Endothelial cell of umbilical vein (primary cell): ENCODE data around the gene CTSK. TPM values are rescaled to one million over a fixed set of nuclear protein-coding genes. Genes with fewer than 3 reads are reported as not detected.

Experiments
- BruUV-seq: library from RNA; stranded (reverse); fragments of 400-500 nt; replicated peaks from 2 replicates; lab custom pipeline; 2021; lab: Mats Ljungman, UMichigan
- CTCF ChIA-PET: fragments of 300-600, 350-600 bp; sonication (Branson Sonifier 250); formaldehyde crosslinking; loops from one replicate; lab custom pipeline; 2021; ENCODE audit warnings: antibody characterized with exemption, inconsistent platforms; lab: Charles Lee
- POLR2A ChIA-PET: fragments of 300-600, 350-600 bp; sonication (Branson Sonifier 250); formaldehyde crosslinking; loops from one replicate; lab custom pipeline; 2021; ENCODE audit warnings: antibody characterized with exemption, inconsistent platforms; lab: Charles Lee
- DNase-seq: peaks from one replicate; pipeline ENCODE4 v3.0.0-alpha.2; 2011; ENCODE audit warnings: low read depth, low spot score
- FAIRE-seq: peaks from 2 replicates; lab custom pipeline; 2011; peaks lifted over from hg19 to GRCh38; lab: Jason Lieb, UNC
- H2AFZ ChIP-seq: 2 replicates; pipeline ENCODE4 v1.6.0; 2012; ENCODE audit warnings: low read depth, low read length, control low read depth, inconsistent platforms
- H3K27ac ChIP-seq: 2 replicates; pipeline ENCODE4 v1.5.1; 2011; ENCODE audit warnings: low read depth, mild to moderate bottlenecking, control low read depth, low read length, moderate library complexity; ENCODE audit not compliant: insufficient read depth
- H3K27me3 ChIP-seq, 2 experiments: 2 replicates each; pipeline versions ENCODE4 v1.6.0 to v1.6.1; 2011; ENCODE audit warnings: low read length in 2 of 2, mixed read lengths in 1 of 2; ENCODE audit not compliant: control insufficient read depth in 2 of 2, insufficient read depth in 2 of 2
- H3K36me3 ChIP-seq, 2 experiments: 2 replicates in 1 of 2; 3 replicates in 1 of 2; pipeline ENCODE4 v1.5.1; 2011; ENCODE audit warnings: low read length in 2 of 2, mild to moderate bottlenecking in 1 of 2, moderate library complexity in 1 of 2; ENCODE audit not compliant: control insufficient read depth in 2 of 2, insufficient read depth in 2 of 2; ENCODE audit errors: extremely low read depth in 1 of 2
- H3K4me1 ChIP-seq: 3 replicates; pipeline ENCODE4 v1.5.1; 2011; ENCODE audit warnings: mild to moderate bottlenecking, low read length; ENCODE audit not compliant: control insufficient read depth, insufficient read depth; ENCODE audit errors: extremely low read depth
- H3K4me2 ChIP-seq: 2 replicates; pipeline ENCODE4 v1.6.1; 2011; ENCODE audit warnings: low read length, control low read depth, mixed read lengths; ENCODE audit not compliant: insufficient read depth
- H3K4me3 ChIP-seq, 3 experiments: fragments of 200-600 bp in 1 of 3; sonication (generic), shearing (Covaris generic) in 1 of 3; replicated peaks in 1 of 3; 2 replicates each; pipeline ENCODE4 v1.5.1; 2011 to 2016; ENCODE audit warnings: control low read depth in 3 of 3, low read length in 3 of 3, mild to moderate bottlenecking in 2 of 3, inconsistent platforms in 1 of 3, low read depth in 1 of 3, moderate library complexity in 1 of 3; ENCODE audit not compliant: insufficient read depth in 1 of 3
- H3K79me2 ChIP-seq: 2 replicates; pipeline ENCODE4 v1.6.0; 2012; ENCODE audit warnings: low read length, inconsistent platforms; ENCODE audit not compliant: control insufficient read depth, insufficient read depth
- H3K9ac ChIP-seq: replicated peaks from 2 replicates; pipeline ENCODE3; 2011; ENCODE audit warnings: low read length, control low read depth; ENCODE audit not compliant: insufficient read depth; ENCODE audit errors: extremely low read depth
- H3K9me1 ChIP-seq: replicated peaks from 3 replicates; pipeline ENCODE4 v1.6.0; 2011; ENCODE audit warnings: mild to moderate bottlenecking, low read length; ENCODE audit not compliant: control insufficient read depth, insufficient read depth; ENCODE audit errors: extremely low read depth
- H3K9me3 ChIP-seq: replicated peaks from 2 replicates; pipeline ENCODE4 v1.5.1; 2012; ENCODE audit warnings: low read length, inconsistent platforms; ENCODE audit not compliant: control insufficient read depth, insufficient read depth
- H4K20me1 ChIP-seq: replicated peaks from 2 replicates; pipeline ENCODE3; 2011; ENCODE audit warnings: mild to moderate bottlenecking, low read length; ENCODE audit not compliant: control insufficient read depth, insufficient read depth; ENCODE audit errors: extremely low read depth
- EZH2 ChIP-seq: IDR thresholded peaks from 2 replicates; pipeline ENCODE4 v1.6.1; 2012; ENCODE audit warnings: borderline replicate concordance, low read depth, mild to moderate bottlenecking, moderate library complexity, low read length, inconsistent platforms; ENCODE audit not compliant: severe bottlenecking
- FOS ChIP-seq: IDR thresholded peaks from 2 replicates; pipeline ENCODE4 v1.6.1; 2011; ENCODE audit warnings: mild to moderate bottlenecking, low read length, moderate library complexity, borderline replicate concordance; ENCODE audit not compliant: insufficient read depth
- GATA2 ChIP-seq: IDR thresholded peaks from 2 replicates; pipeline ENCODE4 v1.7.0; 2011; ENCODE audit warnings: low read depth, mild to moderate bottlenecking, moderate library complexity, mixed read lengths, low read length; ENCODE audit not compliant: insufficient read length, insufficient read depth
- JUN ChIP-seq: IDR thresholded peaks from 2 replicates; pipeline ENCODE4 v1.6.1; 2011; ENCODE audit warnings: borderline replicate concordance, low read depth; ENCODE audit not compliant: insufficient read length, insufficient read depth
- MAX ChIP-seq: IDR thresholded peaks from 2 replicates; pipeline ENCODE4 v1.6.1; 2011; ENCODE audit not compliant: insufficient read depth, insufficient read length
- POLR2A ChIP-seq: IDR thresholded peaks from 2 replicates; pipeline ENCODE4 v1.6.1; 2012; ENCODE audit warnings: low read depth, mild to moderate bottlenecking, control low read depth, low read length
- POLR2AphosphoS5 ChIP-seq: IDR thresholded peaks from 2 replicates; pipeline ENCODE4 v1.6.1; 2012; ENCODE audit warnings: low read depth, mild to moderate bottlenecking, control low read depth, low read length, moderate library complexity; ENCODE audit not compliant: insufficient read depth
- dilution Hi-C: fragments of 300-500 bp; cut with MboI; formaldehyde crosslinking; loops from one replicate; pipeline ENCODE4 v1.15.0; 2019; ENCODE audit warnings: low sequenced_read_pairs; ENCODE audit not compliant: extremely low pct_ligation_motif_present
- intact Hi-C: fragments of 100-400 bp; cut with micrococcal nuclease; formaldehyde crosslinking; loops from one replicate; pipeline ENCODE4 v1.10.0; 2022
- polyA plus RNA-seq, 4 experiments: library from polyadenylated mRNA; depleted of rRNA in 3 of 4; stranded (reverse) in 3 of 4; unstranded in 1 of 4; fragments of >200 nt; gene quantifications; 2 replicates each; pipeline versions ENCODE4 v1.2.1 to v1.2.3, GENCODE V29; 2011 to 2012; ENCODE audit warnings: missing spikeins in 1 of 4
- total RNA-seq: library from RNA; stranded (reverse); gene quantifications from 2 replicates; pipeline ENCODE4 v1.2.3, GENCODE V29; 2021
- TF ChIP-seq, protein P1 (sequence below), 2 donors: IDR thresholded peaks; 1 replicate in 1 of 2; 2 replicates in 1 of 2; pipeline ENCODE4 v1.5.1; 2011; ENCODE audit warnings: low read length in 2 of 2, mild to moderate bottlenecking in 2 of 2, moderate library complexity in 2 of 2, control low read depth in 1 of 2, inconsistent platforms in 1 of 2, low read depth in 1 of 2; ENCODE audit not compliant: insufficient read depth in 1 of 2; ENCODE audit errors: extremely low read depth in 1 of 2

Gene CTSK
- total and polyA plus RNA-seq, 2 donors (not counting 3 experiments of a cell fraction or from before 2014, with no cell fraction given) = 18.5 to 45.6 TPM

GRCh38 chr1:150799089-150799488 lies 9.0 kb downstream of the CTSK start:
- Histone ChIP-seq H3K9me1 (no peaks in the 10 kb centered on the region), H2AFZ (no peak overlapping the region), H3K9ac (no peak overlapping the region), H4K20me1 (no peaks in the 10 kb centered on the region), H3K9me3 (no peaks in the 10 kb centered on the region), H3K27ac (no peak overlapping the region), H3K4me3 (no peak overlapping the region), H3K4me1 (peaks cover 9% of the 10 kb centered on the region), H3K4me2 (no peak overlapping the region), H3K27me3 (no peaks in the 10 kb centered on the region), H3K79me2 (no peaks in the 10 kb centered on the region), H3K36me3 (peaks cover 0 to 2% of the 10 kb centered on the region in 2 experiments)
- no TSS peak for BruUV-seq
- dilution Hi-C loops = no loop called here
- DNase-seq (no peak), FAIRE-seq (no peak)
- intact Hi-C loops = no loop called here
- TF ChIP-seq POLR2A (no peak), MAX (no peak), EZH2 (no peak), GATA2 (no peak), FOS (no peak), POLR2AphosphoS5 (no peak), JUN (no peak)
- TF ChIP-seq, protein P1, sequence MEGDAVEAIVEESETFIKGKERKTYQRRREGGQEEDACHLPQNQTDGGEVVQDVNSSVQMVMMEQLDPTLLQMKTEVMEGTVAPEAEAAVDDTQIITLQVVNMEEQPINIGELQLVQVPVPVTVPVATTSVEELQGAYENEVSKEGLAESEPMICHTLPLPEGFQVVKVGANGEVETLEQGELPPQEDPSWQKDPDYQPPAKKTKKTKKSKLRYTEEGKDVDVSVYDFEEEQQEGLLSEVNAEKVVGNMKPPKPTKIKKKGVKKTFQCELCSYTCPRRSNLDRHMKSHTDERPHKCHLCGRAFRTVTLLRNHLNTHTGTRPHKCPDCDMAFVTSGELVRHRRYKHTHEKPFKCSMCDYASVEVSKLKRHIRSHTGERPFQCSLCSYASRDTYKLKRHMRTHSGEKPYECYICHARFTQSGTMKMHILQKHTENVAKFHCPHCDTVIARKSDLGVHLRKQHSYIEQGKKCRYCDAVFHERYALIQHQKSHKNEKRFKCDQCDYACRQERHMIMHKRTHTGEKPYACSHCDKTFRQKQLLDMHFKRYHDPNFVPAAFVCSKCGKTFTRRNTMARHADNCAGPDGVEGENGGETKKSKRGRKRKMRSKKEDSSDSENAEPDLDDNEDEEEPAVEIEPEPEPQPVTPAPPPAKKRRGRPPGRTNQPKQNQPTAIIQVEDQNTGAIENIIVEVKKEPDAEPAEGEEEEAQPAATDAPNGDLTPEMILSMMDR (IDR thresholded peaks at IDR 0.05; ENCODE audit: extremely low read depth in 1 of 2, insufficient read depth in 1 of 2, low read depth in 1 of 2, low read length in 2 of 2) = no peak
- POLR2A ChIA-PET = no interaction called here
- CTCF ChIA-PET = no interaction called here
